ENCODE measurements around the gene CCDC120.
A peak's percentile ranks its signal among the peaks of the same experiment; 100 is the strongest.

Gene CCDC120

DNA sequence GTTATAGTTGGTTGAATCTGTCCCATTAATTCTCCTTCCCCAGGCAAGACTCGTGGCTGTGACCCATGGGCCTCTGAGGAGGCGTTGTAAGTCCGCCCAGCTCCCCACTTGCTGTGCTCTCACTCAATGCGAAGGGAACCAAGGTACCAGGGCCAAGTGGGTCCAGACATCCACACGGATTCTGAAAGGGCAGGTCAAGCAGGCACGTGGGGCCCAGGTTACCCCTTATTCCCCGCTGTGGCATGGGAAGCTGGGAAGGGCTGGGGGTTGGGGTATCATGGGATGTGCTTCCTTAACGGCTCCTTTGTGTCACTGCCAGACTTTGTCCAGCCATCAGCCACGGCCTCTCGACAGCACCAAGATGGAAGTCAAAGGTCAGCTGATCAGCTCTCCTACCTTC is 3.1 kb downstream of the CCDC120 start:
- DNase-seq (ENCODE audit: low read depth), result no peak

DNA sequence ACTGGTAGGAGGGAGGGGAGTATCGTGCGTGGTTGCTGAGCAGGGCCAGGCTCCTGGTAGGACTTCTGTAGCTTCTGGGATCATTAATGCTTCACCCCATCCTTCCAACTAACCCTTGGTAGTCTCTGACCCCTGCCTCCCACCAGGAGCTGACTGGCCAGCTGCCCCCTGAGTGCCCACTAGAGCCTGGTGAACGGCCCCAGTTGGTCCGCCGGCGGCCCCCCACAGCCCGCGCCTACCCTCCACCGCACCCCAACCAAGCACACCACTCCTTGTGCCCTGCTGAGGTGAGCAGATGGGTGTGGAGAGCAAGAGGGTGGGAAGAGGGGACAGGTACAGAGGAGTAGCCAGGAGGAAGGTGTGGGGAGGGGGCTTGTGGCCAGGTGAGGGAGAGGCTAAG is 4.9 kb downstream of the CCDC120 start:
- DNase-seq (ENCODE audit: low read depth), result no peak

DNA sequence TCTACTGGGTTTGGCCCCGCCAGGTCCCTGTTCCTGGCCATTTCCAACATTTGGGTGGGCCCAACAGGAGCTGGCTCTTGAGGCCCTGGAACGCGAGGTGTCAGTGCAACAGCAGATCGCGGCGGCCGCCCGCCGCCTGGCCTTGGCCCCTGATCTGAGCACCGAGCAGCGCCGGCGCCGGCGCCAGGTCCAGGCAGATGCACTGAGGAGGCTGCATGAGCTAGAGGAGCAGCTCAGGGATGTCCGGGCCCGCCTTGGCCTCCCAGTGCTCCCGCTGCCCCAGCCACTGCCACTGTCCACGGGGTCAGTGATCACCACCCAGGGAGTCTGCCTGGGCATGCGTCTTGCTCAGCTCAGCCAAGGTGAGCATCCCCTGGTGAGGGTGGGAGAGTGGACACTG is 5.5 kb downstream of the CCDC120 start:
- no peak for DNase-seq (ENCODE audit: low read depth)

DNA sequence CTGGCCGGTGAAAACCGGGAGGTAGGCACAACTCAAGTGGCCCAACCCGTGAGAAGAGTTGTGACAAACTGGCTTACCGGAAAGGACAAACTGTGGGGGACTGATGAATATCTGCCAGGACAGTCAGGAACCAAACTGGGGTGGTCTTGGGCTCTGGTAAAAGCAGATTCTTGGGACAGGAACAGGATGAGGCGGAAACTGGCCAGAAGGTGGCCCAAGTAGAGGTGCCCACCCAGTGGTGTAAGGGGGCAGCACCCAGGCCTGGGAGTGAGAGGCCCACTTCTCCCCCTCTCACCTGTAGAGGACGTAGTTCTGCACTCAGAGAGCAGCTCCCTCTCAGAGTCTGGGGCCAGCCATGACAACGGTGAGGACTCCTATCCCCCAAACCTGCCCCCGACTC is 5.9 kb downstream of the CCDC120 start:
- DNase-seq (ENCODE audit: low read depth), result no peak

DNA sequence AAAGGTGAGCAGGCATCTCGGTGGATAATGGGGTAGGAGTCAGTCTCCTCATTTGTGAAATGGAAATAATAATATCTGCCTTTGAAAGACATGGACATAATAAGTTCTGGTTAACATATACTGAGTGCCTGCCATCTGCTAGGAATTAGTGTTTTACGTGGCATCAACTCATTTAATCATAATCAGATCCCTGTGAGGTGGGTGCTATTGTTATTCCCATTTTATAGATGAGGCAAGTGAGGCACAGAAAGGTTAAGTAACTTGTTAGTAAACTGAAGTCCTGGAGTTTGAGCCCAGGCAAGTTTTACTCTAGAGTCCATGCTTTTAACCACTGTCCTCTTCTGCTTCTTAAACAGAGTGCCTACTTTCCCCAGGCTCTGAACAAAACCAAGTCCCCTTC is 7.5 kb downstream of the CCDC120 start:
- no peak for DNase-seq (ENCODE audit: low read depth)

DNA sequence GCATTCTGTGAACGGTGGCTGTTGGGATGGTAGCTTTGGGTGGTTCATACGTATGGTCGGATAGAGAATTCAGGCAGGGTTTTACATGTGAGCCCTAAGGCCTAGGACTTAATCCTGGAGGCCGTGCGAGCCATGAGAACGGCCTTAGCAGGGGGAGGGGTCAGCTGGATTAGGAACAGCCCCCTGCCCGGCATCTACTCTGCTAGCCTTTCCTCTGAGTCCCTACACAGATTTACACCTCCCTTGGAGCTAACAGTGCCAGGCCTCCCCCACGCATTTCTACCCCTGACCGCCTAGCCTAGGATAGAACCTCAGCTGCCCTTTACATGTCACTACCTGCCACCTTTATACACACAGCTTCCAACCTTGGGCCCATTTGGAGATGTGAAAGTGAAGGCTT is 7.9 kb downstream of the CCDC120 start:
- DNase-seq (ENCODE audit: low read depth), result no peak

DNA sequence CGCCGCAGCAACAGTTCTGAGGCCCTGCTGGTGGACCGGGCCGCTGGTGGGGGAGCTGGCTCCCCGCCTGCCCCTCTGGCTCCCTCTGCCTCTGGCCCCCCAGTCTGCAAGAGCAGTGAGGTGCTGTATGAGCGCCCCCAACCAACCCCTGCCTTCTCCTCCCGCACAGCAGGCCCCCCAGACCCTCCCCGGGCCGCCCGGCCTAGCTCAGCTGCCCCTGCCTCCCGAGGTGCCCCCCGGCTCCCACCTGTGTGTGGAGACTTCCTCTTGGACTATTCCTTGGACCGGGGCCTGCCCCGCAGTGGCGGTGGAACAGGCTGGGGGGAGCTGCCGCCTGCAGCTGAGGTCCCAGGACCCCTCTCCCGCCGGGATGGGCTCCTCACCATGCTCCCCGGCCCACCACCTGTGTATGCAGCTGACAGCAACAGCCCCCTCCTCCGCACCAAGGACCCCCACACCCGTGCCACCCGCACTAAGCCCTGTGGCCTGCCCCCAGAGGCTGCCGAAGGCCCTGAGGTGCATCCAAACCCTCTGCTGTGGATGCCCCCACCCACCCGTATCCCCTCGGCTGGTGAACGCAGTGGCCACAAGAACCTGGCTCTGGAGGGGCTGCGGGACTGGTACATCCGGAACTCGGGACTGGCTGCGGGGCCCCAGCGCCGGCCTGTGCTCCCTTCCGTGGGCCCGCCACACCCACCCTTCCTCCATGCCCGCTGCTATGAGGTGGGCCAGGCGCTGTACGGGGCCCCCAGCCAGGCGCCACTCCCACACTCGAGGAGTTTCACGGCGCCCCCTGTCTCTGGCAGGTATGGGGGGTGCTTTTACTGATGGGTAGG is 8.7 kb downstream of the CCDC120 start:
- no peak for DNase-seq (ENCODE audit: low read depth)

DNA sequence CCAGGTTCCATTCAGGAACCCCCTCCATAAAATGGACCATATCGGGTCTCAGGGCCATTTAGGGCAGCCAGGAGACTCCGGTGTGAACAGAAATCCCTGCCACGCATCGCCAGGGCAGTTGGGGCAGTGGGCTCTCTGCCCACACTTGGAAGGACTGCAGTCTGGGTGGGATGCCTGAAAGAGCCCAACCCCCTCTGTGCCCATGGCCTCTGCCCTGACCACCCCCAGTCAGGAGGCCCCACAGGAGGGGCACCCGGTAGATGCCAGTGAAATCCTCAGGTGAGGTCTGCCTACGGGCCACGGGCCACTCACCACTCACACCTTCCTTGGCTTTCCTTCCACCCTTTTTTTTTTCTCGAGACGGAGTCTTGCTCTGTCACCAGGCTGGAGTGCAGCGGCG is 10.2 kb downstream of the CCDC120 start:
- no peak for DNase-seq (ENCODE audit: low read depth)

DNA sequence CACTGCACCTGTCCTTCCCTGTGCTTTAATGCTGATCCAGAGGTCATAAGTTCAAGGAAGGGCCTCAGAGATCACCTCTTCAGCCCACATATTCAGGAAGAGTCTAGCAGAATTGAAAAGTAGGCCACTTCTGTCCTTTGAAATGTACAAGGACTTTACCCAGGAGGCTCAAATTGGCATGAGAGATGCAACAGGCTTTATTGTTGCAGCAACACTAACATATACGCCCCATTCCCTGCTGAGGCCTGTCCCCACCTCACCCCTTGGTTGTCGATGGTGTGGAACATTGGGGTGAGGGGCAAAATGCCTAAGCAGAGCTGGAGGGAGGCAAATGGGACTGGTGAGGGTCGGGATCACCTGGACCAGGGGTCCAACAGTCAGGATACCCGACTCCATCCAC is 12.2 kb downstream of the CCDC120 start:
- DNase-seq (ENCODE audit: low read depth), result no peak

DNA sequence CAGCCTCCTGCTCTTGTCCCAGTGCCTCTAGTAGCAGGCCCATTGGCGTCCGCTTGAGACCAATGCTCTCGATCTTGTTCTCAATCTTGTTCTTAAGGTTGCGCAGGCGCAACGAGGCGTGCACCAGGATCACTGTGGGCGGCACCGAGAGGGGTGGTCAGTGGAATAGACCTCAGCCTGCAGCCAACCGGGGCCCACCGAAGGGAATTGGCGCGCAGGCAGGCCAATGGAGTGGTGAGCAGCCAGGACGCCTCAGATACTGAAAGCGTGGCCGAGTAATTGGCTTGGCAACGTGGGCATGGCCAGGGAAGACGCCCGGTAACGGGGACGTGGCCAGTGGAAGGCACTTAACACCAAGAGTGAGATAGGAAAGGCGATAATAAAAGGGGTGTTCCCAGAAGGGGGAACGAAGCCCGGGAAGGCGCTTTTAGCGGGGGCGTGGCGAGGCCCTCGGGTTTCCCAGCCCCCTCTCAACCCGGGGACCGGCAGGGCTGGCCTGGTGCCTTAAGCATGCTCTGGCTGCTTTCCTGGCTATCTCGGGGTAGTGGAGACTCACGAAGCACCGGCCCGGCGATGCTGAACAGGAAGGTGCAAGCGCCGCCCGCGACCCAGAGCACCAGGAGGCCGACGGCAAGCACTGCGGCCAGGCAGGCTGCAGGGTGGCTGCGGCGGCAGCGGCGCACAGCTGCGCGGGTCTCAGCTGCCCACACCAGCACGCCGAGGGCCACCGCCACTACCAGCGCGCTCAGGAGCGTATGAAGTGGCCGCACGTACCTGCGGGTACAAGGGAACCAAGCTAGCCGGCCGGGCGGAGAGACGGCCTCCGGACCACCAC is 13.3 kb downstream of the CCDC120 start:
- DNase-seq (ENCODE audit: low read depth), result no peak

DNA sequence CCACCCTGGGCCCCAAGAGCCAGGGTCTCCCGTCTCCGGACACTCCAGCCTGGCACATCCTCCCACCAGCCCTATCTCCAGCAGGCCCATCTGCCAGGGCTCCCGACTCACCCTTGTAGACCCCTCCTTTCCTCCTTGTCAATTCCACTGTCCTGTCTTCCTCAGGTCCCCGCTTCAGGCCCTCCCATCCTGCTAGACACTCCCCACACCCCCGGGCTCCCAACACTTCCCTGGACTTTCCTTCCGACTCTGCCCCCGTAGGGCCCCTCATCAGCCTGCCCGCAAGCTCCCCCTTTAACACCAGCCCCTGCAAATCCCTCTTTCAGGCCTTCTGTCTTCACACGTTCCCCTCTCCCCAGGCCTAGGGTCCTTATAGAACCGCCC is 13.9 kb downstream of the CCDC120 start:
- no peak for DNase-seq (ENCODE audit: low read depth)

DNA sequence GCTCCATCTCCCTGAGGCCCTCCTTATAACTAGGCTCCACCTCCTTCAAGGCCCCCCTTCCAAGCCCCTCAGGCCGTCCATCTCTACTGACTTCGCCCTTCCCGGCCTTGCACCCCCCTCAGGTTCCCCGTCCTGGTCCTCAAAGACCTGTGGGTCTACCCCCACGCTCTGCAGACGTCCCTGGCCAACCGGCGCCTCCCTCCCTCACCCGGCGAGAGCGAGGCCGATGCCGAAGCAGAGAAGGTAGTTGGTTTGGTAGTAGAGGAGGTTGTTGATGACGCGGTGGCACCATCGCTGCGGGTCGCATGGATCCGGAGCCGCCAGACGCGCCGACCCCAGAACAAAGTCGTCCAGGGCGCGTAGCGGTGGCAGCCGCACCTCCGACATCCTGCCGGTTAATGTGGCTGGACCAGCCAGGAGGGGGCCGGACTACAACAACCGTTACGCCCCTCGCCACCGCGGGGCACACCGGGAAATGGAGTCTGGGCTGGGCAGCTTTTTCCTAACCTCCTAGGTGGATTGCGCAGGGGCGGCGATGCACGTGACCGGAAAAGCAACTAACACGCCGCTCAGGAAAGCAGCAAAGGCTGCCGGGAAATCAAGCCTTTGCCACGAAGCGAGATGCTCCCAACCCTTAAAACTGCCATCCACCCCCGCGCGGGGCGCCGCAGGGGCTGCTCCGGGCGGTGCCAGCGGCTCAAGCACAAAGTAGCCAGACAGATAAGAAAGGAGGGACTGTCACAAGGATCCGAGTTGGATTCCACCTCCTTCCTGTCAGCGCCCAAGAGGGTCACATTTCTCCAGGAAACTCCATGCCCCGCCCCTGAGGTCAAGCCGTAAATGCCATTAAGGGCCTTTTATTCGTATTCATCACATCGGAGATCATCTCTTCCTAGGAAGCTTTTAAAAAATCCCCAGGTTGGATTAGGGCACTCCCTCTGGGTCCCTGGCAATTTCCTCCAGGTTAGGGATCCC is 15.1 kb downstream of the CCDC120 start, which contains the start of gene PRAF2:
Gene PRAF2, minus strand, starts transcription at position 402 of the 975 bp plus-strand sequence. Its CDS starts 15 bp downstream, at position 387.
- peak; percentile 86 for DNase-seq (ENCODE audit: low read depth)

DNA sequence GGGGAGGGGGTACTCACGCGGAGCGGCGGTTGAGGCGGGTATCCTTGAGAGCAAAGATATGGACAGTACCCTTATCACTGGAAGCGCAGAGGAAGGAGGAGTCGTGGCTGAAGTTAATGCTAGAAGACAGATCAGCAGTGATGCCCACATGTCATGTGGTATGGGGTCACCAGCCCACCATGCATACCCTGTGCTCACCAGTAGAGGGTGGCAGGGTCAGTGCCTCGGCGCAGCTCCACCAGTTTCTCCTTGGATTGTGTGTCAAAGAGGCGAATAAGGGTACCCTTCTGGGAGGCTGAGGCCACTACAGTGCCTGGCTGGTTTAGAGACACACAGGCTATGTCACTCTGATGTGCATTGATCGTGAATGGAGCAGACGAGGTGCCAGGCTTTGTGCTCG is 16.5 kb downstream of the CCDC120 start:
- no peak for DNase-seq (ENCODE audit: low read depth)

DNA sequence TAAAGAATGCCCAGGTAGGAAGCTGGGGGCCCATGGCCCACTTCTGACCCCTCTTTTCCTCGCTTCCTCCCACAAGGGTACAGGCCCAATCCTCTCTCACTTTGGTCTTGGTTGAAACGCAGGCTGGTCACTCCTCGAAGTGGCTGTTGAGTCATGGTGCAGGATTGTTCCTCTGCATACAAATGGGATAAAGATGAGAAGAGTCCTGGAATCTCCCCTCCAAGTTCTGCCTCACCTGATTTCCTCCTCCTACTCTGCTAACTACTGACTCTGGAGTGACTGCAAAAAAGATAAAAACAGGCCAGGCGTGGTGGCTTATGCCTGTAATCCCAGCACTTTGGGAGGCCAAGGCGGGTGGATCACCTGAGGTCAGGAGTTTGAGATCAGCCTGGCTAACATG is 19.1 kb downstream of the CCDC120 start:
- DNase-seq (ENCODE audit: low read depth), result no peak

DNA sequence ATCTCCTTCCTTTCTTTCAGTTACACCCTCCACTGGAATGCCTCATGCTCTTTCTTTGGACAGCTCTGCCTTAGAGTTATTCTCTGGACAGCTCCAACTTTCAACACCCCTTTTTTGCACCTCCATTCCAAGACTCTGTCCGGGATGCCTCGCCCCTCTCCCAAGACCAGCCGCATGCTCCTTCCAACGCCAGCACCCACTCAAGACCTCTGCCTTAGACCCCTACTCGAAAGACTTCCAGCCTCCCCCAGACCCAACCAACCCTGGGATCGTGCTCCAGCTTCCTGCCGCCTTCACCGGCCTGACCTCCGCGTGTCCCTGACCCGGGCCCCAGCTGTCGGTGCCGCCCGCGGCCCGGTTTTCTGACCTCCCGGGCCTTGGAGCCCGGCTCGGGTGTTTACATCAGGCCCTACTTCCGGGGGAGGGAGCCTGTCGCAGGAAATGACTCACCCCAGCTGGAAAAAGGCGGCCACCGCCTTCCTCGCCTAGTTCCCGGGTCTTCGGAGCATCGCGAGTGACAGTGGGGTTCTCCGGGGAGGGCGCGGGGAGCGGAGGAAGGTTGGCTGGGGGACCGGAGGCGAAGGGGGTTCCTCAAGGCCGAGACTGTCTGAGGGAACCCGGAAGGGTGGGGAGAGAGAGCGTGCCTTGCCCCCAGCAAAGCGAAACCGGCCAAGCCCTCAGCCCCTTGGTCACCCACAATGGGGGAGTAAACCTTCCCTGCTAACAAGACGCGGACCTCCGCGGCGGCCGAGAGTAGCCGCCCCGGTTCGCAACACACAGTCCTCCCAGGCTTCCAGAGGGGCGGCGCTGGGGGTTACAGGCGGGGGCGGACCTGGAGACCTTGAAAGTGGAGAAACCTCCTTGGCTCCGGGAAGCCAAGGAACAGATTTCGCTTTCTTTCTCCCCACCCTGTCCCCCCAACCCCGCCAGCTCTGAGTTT is 21.0 kb downstream of the CCDC120 start, which contains the start of gene WDR45:
Gene WDR45, minus strand, starts transcription at position 399 of the 940 bp plus-strand sequence. CDS start 1,792 bp downstream, outside the sequence.
- peak; percentile 66 for DNase-seq (ENCODE audit: low read depth)

DNA sequence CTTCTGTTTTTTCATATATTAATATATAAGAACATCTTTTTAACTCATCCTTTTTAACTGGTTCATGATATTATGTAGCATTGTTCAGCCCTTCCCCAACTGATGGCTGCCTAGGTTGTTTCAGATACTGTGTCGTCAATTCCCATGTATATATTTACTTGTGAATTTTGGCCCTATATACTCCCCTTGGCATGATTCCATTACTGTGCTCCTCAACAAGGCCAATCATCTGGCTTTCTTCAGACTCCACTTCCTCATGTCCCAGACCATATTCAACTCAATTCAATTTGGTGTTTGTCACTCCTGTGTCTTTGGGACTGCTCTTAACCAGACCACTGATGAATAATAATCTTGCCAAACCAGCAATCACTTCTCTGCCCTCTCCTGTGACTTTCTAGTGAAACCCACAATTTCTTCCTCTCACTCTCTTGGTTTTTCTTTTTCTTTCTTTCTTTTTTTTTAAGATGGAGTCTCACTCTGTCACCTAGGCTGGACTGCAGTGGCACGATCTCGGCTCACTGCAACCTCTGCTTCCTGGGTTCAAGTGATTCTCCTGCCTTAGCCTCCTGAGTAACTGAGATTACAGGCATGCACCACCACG is 23.6 kb downstream of the CCDC120 start:
- no peak for DNase-seq (ENCODE audit: low read depth)

DNA sequence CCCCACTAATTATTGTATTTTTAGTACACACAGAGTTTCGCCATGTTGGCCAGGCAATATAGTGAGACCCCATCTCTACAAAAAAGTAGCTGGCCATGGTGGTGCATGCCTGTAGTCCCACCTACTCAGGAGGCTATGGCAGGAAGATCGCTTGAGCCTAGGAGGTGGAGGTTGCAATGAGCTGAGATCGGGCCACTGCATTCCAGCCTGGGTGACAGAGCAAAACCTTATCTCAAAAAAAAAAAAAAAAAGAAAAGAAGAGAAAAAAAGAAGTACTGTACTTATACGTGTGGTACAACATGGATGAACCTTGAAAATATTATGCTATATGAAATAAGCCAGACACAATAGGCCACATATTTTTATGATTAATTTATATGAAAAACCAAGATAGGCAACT is 30.8 kb downstream of the CCDC120 start:
- no peak for DNase-seq (ENCODE audit: low read depth)

DNA sequence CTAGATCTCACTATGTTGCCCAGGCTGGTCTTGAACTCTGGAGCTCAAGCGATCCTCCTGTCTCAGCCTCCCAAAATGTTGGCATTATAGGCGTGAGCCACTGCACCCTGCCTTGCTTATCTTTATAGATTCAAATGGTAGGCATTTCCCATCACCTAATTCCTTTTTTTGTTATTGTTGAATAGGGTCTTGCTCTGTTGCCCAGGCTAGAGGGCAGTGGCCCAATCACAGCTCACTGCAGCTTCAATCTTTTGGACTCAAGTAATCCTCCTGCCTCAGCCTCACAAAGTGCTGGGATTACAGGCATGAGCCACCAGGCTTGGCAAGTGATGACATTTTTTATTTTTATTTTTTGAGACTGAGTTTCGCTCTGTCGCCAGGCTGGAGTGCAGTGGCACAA is 37.6 kb downstream of the CCDC120 start:
- no peak for DNase-seq (ENCODE audit: low read depth)

DNA sequence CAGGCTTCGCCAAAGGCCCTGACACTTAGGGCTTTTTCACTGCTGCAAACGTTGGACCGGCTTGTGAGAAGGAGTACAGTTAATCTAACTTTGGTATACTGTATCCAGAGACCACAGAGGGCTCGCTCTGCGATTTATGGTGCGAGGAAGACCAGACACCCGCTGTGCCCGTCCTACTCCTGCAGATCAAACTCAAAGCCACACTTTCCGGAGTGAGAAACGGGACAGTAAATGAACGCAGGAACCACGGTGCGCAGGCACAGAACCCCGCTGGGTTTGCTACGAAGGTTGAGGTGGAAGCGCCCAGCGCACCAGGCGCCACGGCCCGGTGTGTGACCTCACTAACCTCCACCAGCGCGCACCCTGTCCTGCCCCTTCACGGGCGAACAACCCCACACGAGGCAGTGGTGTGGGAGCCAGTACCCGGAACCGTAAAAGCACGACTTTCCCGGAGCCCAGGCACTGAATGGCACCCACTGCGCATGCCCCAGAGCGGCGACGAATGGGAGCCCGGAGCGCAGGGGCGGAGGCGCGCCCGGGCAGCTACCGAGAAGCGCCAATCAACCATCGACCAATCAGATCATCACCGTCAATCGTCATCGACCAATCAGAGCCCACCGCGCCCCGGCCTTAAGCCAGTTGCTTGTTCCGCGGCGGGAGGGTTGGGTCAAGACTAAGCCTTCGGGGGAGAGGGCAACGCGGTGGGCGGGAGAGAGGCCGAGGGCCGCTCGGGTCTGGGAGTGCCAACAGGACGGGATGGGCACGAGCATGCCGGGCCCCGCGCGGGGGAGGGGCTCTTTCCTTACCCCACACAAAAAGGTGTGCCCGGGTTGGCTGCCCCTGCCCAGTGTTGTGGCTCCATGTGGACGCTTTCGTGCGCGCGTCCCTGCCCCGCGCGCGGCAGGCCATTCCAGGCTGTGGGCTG is 42.2 kb downstream of the CCDC120 start:
- peak; percentile 97 for DNase-seq (ENCODE audit: low read depth)
